HepG2 (cell line): Measurements from ENCODE around the gene DNAI4. TPM values are rescaled to one million over a fixed set of nuclear protein-coding genes. Genes with fewer than 3 reads are reported as not detected.

Source experiments
- ARNTL ChIP-seq: sonication (generic); formaldehyde crosslinking; IDR thresholded peaks from 2 replicates; pipeline ENCODE4 v1.4.0; 2020; ENCODE audit warnings: mild to moderate bottlenecking, missing genetic modification reagents
- CSRNP1 ChIP-seq: sonication (generic); formaldehyde crosslinking; IDR thresholded peaks from 2 replicates; pipeline ENCODE4 v1.8.1; 2023; ENCODE audit warnings: mild to moderate bottlenecking, missing genetic modification reagents
- ERF ChIP-seq: IDR thresholded peaks from 2 replicates; pipeline ENCODE4 v1.6.1; 2018; ENCODE audit warnings: missing biosample characterization, missing genetic modification reagents
- FIP1L1 ChIP-seq: fragments of 200-400 bp; formaldehyde crosslinking; IDR thresholded peaks from 2 replicates; pipeline ENCODE4 v1.6.1; 2018; ENCODE audit warnings: low read depth, mild to moderate bottlenecking, low read length, moderate library complexity, borderline replicate concordance; ENCODE audit not compliant: insufficient read depth
- GPBP1L1 ChIP-seq: sonication (generic); formaldehyde crosslinking; IDR thresholded peaks from 2 replicates; pipeline ENCODE4 v1.5.0; 2020; ENCODE audit warnings: mild to moderate bottlenecking, missing genetic modification reagents
- HNF1A ChIP-seq, 2 experiments: sonication (generic) in 1 of 2; formaldehyde crosslinking in 1 of 2; IDR thresholded peaks; 2 replicates each; pipeline versions ENCODE4 v1.4.0 to v1.6.1; 2016 to 2020; ENCODE audit warnings: borderline replicate concordance in 1 of 2, low read depth in 1 of 2, mild to moderate bottlenecking in 1 of 2, missing genetic modification reagents in 1 of 2
- HOXA3 ChIP-seq: sonication (generic); formaldehyde crosslinking; IDR thresholded peaks from 2 replicates; pipeline ENCODE4 v1.5.0; 2020; ENCODE audit warnings: missing genetic modification reagents
- KLF11 ChIP-seq: IDR thresholded peaks from 2 replicates; pipeline ENCODE4 v1.6.1; 2016; ENCODE audit warnings: missing compliant biosample characterization
- MEF2D ChIP-seq: sonication (generic); formaldehyde crosslinking; IDR thresholded peaks from 2 replicates; pipeline ENCODE4 v1.5.1; 2020; ENCODE audit warnings: mild to moderate bottlenecking, missing genetic modification reagents
- NONO ChIP-seq, 2 experiments: fragments of 450-650 bp in 1 of 2; sonication (generic) in 1 of 2; formaldehyde crosslinking in 1 of 2; IDR thresholded peaks in 1 of 2; conservative IDR thresholded peaks in 1 of 2; 2 replicates each; pipeline versions ENCODE4 v1.6.1 to v1.8.0; 2017 to 2022; ENCODE audit warnings: mild to moderate bottlenecking in 1 of 2, missing genetic modification reagents in 1 of 2, moderate library complexity in 1 of 2
- POGK ChIP-seq: sonication (generic); formaldehyde crosslinking; conservative IDR thresholded peaks from 2 replicates; pipeline ENCODE4 v1.8.0; 2022; ENCODE audit warnings: mild to moderate bottlenecking, moderate library complexity, missing genetic modification reagents
- SIN3B ChIP-seq: fragments of 150-350 bp; IDR thresholded peaks from 2 replicates; pipeline ENCODE4 v1.6.1; 2014; ENCODE audit warnings: low read length
- SMARCE1 ChIP-seq: fragments of 450-650 bp; IDR thresholded peaks from 2 replicates; pipeline ENCODE4 v1.6.1; 2017; ENCODE audit warnings: borderline replicate concordance
- SRSF1 ChIP-seq: fragments of 200-400 bp; formaldehyde crosslinking; optimal IDR thresholded peaks from 2 replicates; pipeline ENCODE3; 2017; ENCODE audit warnings: mild to moderate bottlenecking, low read depth, low read length, moderate library complexity
- ZBTB8A ChIP-seq: sonication (generic); formaldehyde crosslinking; IDR thresholded peaks from 2 replicates; pipeline ENCODE4 v1.4.0; 2020; ENCODE audit warnings: mild to moderate bottlenecking, low read depth, missing genetic modification reagents, borderline replicate concordance
- ZNF251 ChIP-seq: sonication (generic); formaldehyde crosslinking; IDR thresholded peaks from 2 replicates; pipeline ENCODE4 v1.9.0; 2021; ENCODE audit warnings: mild to moderate bottlenecking, missing genetic modification reagents
- ZNF337 ChIP-seq: sonication (generic); formaldehyde crosslinking; IDR thresholded peaks from 2 replicates; pipeline ENCODE4 v1.5.1; 2020; ENCODE audit warnings: missing genetic modification reagents, low read depth, mild to moderate bottlenecking, borderline replicate concordance
- ZNF33B ChIP-seq: sonication (generic); formaldehyde crosslinking; IDR thresholded peaks from 2 replicates; pipeline ENCODE4 v1.5.1; 2020; ENCODE audit warnings: mild to moderate bottlenecking, missing genetic modification reagents
- polyA plus RNA-seq, 8 experiments: library from polyadenylated mRNA; depleted of rRNA in 3 of 8; stranded (reverse) in 7 of 8; unstranded in 1 of 8; fragments of >200 nt; fragmentation: Illumina TruSeq in 4 of 8; extraction: Trizol in 4 of 8; gene quantifications; 2 replicates each; pipeline versions ENCODE4 v1.2.1 to v1.2.3, GENCODE V29; 2011 to 2016; ENCODE audit warnings: low read depth in 4 of 8, missing spikeins in 1 of 8, mixed read lengths in 1 of 8; ENCODE audit not compliant: insufficient read depth in 1 of 8
- total RNA-seq, 5 experiments: library from RNA; depleted of rRNA; stranded (reverse); fragments of >200 nt; fragmentation: Illumina TruSeq; extraction: Trizol; gene quantifications; 2 replicates each; pipeline ENCODE4 v1.2.3, GENCODE V29; 2016; ENCODE audit warnings: low read depth in 1 of 5

The DNAI4 gene
- total and polyA plus RNA-seq, 2 of the 13 experiments (the other 11 are each of a cell fraction or from before 2014, with no cell fraction given): 0.04 to 0.08 TPM

- TF ChIP-seq POGK (CRISPR knock-in tag): peak; percentile 48; the same call in 1 of the 2 replicates
- no peak for TF ChIP-seq SMARCE1
- peak; percentile 73; the same call in 1 of the 2 replicates for TF ChIP-seq ZNF33B (CRISPR knock-in tag)
- no peak for TF ChIP-seq MEF2D (CRISPR knock-in tag)
- TF ChIP-seq CSRNP1: peak; percentile 63; the same call in 1 of the 2 replicates
- no peak for TF ChIP-seq ZNF251 (CRISPR knock-in tag)
- TF ChIP-seq SIN3B: no peak; the same call in 1 of the 2 replicates
- peak; percentile 82 for TF ChIP-seq HOXA3
- TF ChIP-seq NONO (IDR thresholded peaks at IDR 0.05): no peak
- TF ChIP-seq NONO (CRISPR knock-in tag; conservative IDR thresholded peaks at IDR 0.05): peak; percentile 63
- no peak for TF ChIP-seq FIP1L1
- no peak for TF ChIP-seq GPBP1L1 (CRISPR knock-in tag)
- TF ChIP-seq SRSF1: peak; percentile 73
- TF ChIP-seq ZBTB8A (CRISPR knock-in tag): no peak
- no peak for TF ChIP-seq HNF1A (IDR thresholded peaks at IDR 0.05; ENCODE audit: low read depth)
- peak; percentile 30; the same call in 1 of the 2 replicates for TF ChIP-seq HNF1A (CRISPR knock-in tag; IDR thresholded peaks at IDR 0.05; ENCODE audit: borderline replicate concordance)
- no peak; the same call in 1 of the 2 replicates for TF ChIP-seq ERF
- TF ChIP-seq ARNTL (CRISPR knock-in tag): no peak
- TF ChIP-seq ZNF337 (CRISPR knock-in tag): no peak
- TF ChIP-seq KLF11: no peak
Measured at GRCh38 chr1:66929999-66930822, 5.6 kb upstream of the DNAI4 start (continued).
